NCI-H128 (cell line): ENCODE measurements around the gene ITGA6.

Experiments
- DNase-seq: peaks from one replicate; lab custom pipeline; 2025; ENCODE audit not compliant: unreplicated experiment; lab: John Stamatoyannopoulos, UW

Gene ITGA6

GRCh38 chr2:172427256-172427989 lies at the start of gene ITGA6:
ITGA6 (plus strand) TSS chr2:172427586.
- DNase-seq, result no peak

GRCh38 chr2:172380436-172381274 lies 46.7 kb upstream of the ITGA6 start:
- no peak for DNase-seq

GRCh38 chr2:172381275-172382027 lies 45.9 kb upstream of the ITGA6 start:
- DNase-seq, result no peak

GRCh38 chr2:172387361-172387760 lies 40.0 kb upstream of the ITGA6 start:
- no peak for DNase-seq

- DNase-seq, result no peak
Observed at GRCh38 chr2:172389685-172390339, 37.6 kb upstream of the ITGA6 start.

- no peak for DNase-seq
Observed at GRCh38 chr2:172394002-172394401, 33.4 kb upstream of the ITGA6 start.

GRCh38 chr2:172395503-172395902 lies 31.9 kb upstream of the ITGA6 start:
- DNase-seq, result no peak

- no peak for DNase-seq
Observed at GRCh38 chr2:172397148-172397834, 30.1 kb upstream of the ITGA6 start.

- no peak for DNase-seq
Observed at GRCh38 chr2:172398440-172398839, 28.9 kb upstream of the ITGA6 start.

- DNase-seq, result no peak
Observed at GRCh38 chr2:172399765-172400164, 27.6 kb upstream of the ITGA6 start.

- no peak for DNase-seq
Observed at GRCh38 chr2:172402198-172402597, 25.2 kb upstream of the ITGA6 start.

GRCh38 chr2:172403402-172403801 lies 24.0 kb upstream of the ITGA6 start:
- no peak for DNase-seq

- DNase-seq, result no peak
Observed at GRCh38 chr2:172403881-172404468, 23.4 kb upstream of the ITGA6 start.

- DNase-seq, result no peak
Observed at GRCh38 chr2:172404824-172405223, 22.6 kb upstream of the ITGA6 start.

- DNase-seq, result no peak
Observed at GRCh38 chr2:172405673-172406072, 21.7 kb upstream of the ITGA6 start.

- DNase-seq, result peak; percentile 66
Observed at GRCh38 chr2:172408143-172408766, 19.1 kb upstream of the ITGA6 start.

- DNase-seq, result no peak
Observed at GRCh38 chr2:172409042-172409441, 18.3 kb upstream of the ITGA6 start.

GRCh38 chr2:172412984-172413492 lies 14.3 kb upstream of the ITGA6 start:
- DNase-seq, result peak; percentile 20

GRCh38 chr2:172415157-172415864 lies 12.1 kb upstream of the ITGA6 start:
- DNase-seq, result no peak
